ENCODE data around the gene TMEM87A.

Gene TMEM87A

DNA sequence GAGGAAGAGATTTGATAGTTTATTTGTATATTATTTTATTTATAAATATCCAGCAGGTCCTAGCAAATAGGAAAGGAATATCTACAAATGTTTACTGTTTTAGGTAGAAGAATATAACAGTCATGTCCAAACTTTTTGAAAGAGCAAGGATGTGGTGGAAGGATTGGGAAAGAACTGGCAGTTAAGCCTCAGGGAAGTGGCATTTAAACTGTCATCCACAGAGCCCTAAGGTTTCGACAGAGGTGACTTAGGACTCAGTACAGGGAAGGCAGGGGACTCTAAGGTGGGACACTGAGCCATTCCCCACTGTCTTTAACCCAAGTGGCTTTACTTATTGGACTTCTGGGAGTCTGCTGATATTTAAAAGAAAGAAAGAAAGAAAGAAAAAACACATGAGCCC lies 11.8 kb upstream of the TMEM87A start:
- H3K27me3 ChIP-seq (ENCODE audit: insufficient read depth, low read length) = no peaks in the 10 kb centered on the region
- H3K4me3 ChIP-seq (ENCODE audit: low read length) = no peak overlapping the region
- H3K27ac ChIP-seq (ENCODE audit: low read length) = no peak overlapping the region
- H3K36me3 ChIP-seq (ENCODE audit: insufficient read depth, low read depth, low read length) = no peaks in the 10 kb centered on the region
- H3K9me3 ChIP-seq (ENCODE audit: insufficient read depth, low read depth, low read length) = no peaks in the 10 kb centered on the region
- no peak overlapping the region for H3K9ac ChIP-seq (ENCODE audit: low read depth, low read length)
- no peaks in the 10 kb centered on the region for H3K4me1 ChIP-seq (ENCODE audit: insufficient read depth, low read length)

DNA sequence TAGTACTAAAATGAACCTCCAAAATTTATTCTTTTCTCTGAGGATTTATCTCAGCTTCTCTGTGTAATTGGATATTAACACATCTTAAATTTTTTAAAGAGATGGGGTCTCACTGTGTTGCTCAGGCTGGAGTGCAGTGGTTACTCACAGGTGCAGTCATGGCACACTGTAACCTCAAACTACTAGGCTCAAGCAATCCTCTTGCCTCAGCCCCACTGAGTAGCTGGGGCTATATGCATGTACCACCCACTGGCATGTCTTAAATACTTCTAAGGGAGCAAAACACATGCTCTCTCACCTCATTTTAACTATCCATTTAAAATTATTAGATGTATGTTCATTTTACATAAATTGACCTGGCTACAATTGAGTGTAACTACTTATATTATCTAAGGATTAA lies 11.3 kb upstream of the TMEM87A start:
- no peaks in the 10 kb centered on the region for H3K4me1 ChIP-seq (ENCODE audit: insufficient read depth, low read length)
- H3K27ac ChIP-seq (ENCODE audit: low read length) = no peak overlapping the region
- H3K4me3 ChIP-seq (ENCODE audit: low read length) = no peak overlapping the region
- no peaks in the 10 kb centered on the region for H3K9me3 ChIP-seq (ENCODE audit: insufficient read depth, low read depth, low read length)
- no peak overlapping the region for H3K9ac ChIP-seq (ENCODE audit: low read depth, low read length)
- no peaks in the 10 kb centered on the region for H3K27me3 ChIP-seq (ENCODE audit: insufficient read depth, low read length)
- H3K36me3 ChIP-seq (ENCODE audit: insufficient read depth, low read depth, low read length) = no peaks in the 10 kb centered on the region

DNA sequence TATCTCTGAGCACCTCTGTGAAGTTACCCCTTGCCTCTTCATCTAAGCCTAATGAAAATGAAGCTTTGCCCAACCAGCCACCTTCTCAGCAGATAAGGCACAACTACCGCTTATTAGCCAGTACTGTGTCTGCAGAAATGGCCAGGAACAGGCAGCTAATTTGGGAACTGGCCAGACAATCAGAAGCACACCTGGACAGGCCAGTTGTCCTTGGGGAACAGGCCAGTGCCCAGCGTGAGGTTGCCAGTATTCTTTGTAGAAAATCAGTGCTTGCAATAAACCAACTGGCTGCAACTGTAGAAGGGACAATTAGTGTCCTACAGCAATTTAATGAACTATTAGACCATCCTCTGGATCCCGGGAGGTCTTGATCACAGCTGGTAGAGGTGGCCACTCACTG lies 10.4 kb upstream of the TMEM87A start:
- no peaks in the 10 kb centered on the region for H3K36me3 ChIP-seq (ENCODE audit: insufficient read depth, low read depth, low read length)
- H3K4me3 ChIP-seq (ENCODE audit: low read length) = no peak overlapping the region
- no peaks in the 10 kb centered on the region for H3K4me1 ChIP-seq (ENCODE audit: insufficient read depth, low read length)
- H3K9me3 ChIP-seq (ENCODE audit: insufficient read depth, low read depth, low read length) = no peaks in the 10 kb centered on the region
- no peak overlapping the region for H3K9ac ChIP-seq (ENCODE audit: low read depth, low read length)
- no peaks in the 10 kb centered on the region for H3K27me3 ChIP-seq (ENCODE audit: insufficient read depth, low read length)
- no peak overlapping the region for H3K27ac ChIP-seq (ENCODE audit: low read length)

DNA sequence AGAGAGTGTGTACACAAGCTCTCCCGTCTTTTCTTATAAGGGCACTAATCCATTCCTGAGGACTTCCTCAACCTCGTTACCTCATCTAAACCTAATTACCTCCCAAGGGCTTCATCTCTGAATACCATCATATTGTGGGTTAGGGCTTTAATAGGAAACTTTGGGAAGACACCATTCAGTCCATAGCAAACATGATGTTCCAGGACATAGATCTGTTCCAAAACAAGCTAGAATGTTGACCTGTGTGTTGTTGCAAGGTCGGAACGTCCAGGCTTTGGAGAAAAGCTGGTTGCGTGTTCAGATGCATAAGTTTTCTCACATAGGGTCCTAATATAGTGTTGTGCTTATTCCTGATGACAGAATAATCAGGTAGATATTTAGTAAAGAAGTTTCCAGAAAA lies 9.7 kb upstream of the TMEM87A start:
- H3K4me1 ChIP-seq (ENCODE audit: insufficient read depth, low read length) = no peaks in the 10 kb centered on the region
- H3K9me3 ChIP-seq (ENCODE audit: insufficient read depth, low read depth, low read length) = no peaks in the 10 kb centered on the region
- H3K9ac ChIP-seq (ENCODE audit: low read depth, low read length) = no peak overlapping the region
- no peak overlapping the region for H3K4me3 ChIP-seq (ENCODE audit: low read length)
- no peaks in the 10 kb centered on the region for H3K36me3 ChIP-seq (ENCODE audit: insufficient read depth, low read depth, low read length)
- H3K27me3 ChIP-seq (ENCODE audit: insufficient read depth, low read length) = no peaks in the 10 kb centered on the region
- no peak overlapping the region for H3K27ac ChIP-seq (ENCODE audit: low read length)

DNA sequence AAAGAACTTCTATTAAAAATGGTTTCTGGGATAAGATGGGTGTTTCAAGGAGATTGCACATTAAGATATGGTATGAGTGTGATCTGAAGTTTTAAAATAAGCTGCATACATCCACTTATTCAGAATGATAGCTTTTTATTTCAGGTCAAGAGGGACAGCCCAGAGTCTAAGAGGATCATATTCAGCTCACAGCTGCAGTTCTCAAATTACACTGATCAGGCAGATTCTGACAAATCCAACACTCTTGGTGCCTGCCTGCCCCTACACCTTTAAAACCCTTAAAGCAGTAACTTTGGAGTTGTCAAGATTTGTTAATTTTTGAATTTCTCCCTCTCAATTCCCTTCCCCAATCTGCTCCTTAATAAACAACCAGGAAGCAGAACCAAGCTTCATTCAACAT lies 9.1 kb upstream of the TMEM87A start:
- H3K27me3 ChIP-seq (ENCODE audit: insufficient read depth, low read length) = no peaks in the 10 kb centered on the region
- H3K36me3 ChIP-seq (ENCODE audit: insufficient read depth, low read depth, low read length) = no peaks in the 10 kb centered on the region

DNA sequence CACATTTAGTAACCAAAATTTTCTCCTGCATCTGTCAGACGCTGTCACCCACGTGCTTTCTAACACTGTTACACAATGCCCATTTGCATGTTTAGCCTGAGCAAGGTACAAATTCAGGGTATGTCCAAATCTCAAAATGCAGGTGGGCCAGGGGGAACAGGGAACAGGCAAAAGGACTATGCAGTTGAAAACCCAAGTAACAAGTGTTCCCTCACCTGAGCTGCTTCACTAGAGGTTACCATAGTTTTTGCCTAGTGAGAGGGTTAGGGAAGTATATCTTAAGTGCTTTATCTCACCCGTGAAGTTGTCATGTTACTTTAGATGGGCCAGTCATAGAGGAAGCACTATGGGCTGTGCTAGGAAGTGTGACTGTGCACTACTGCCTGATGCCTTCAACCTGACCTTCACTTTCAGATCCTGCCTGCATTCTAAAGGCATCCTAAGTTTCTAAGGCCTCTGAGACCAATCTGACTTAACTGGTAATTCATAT lies 6.0 kb upstream of the TMEM87A start:
- Histone ChIP-seq H3K27ac (ENCODE audit: low read length) (no peak overlapping the region), H3K27me3 (ENCODE audit: insufficient read depth, low read length) (no peaks in the 10 kb centered on the region), H3K4me1 (ENCODE audit: insufficient read depth, low read length) (peaks cover 10% of the 10 kb centered on the region), H3K9ac (ENCODE audit: low read depth, low read length) (no peak overlapping the region), H3K4me3 (ENCODE audit: low read length) (no peak overlapping the region), H3K36me3 (ENCODE audit: insufficient read depth, low read depth, low read length) (no peaks in the 10 kb centered on the region), H3K9me3 (ENCODE audit: insufficient read depth, low read depth, low read length) (no peaks in the 10 kb centered on the region)

More for the DNA sequence above, 9.1 kb upstream of the TMEM87A start:
- Histone ChIP-seq H3K4me3 (ENCODE audit: low read length) (no peak overlapping the region), H3K9ac (ENCODE audit: low read depth, low read length) (no peak overlapping the region), H3K9me3 (ENCODE audit: insufficient read depth, low read depth, low read length) (no peaks in the 10 kb centered on the region), H3K27ac (ENCODE audit: low read length) (no peak overlapping the region), H3K4me1 (ENCODE audit: insufficient read depth, low read length) (no peaks in the 10 kb centered on the region)

DNA sequence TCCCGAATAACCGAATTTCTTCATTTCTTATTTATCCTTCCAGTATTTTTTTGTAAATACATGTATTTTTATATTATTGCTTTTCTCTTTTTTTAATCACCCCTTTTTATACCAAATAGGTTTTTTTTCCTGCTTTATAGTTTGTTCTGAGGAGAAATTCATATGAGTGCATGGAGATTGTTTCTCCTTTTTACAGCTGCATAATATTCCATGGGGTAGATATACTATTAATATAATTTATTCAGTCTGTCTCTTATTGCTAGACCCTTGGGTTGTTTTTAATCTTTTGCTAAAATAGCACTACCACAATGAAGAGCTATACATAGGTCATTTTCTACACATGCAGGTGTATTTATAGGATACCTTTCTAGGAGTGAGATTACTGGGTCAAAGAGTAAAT lies 3.5 kb upstream of the TMEM87A start:
- Histone ChIP-seq H3K27ac (ENCODE audit: low read length) (no peak overlapping the region), H3K27me3 (ENCODE audit: insufficient read depth, low read length) (no peaks in the 10 kb centered on the region), H3K4me3 (ENCODE audit: low read length) (no peak overlapping the region), H3K4me1 (ENCODE audit: insufficient read depth, low read length) (peaks cover 10% of the 10 kb centered on the region), H3K36me3 (ENCODE audit: insufficient read depth, low read depth, low read length) (no peaks in the 10 kb centered on the region), H3K9me3 (ENCODE audit: insufficient read depth, low read depth, low read length) (no peaks in the 10 kb centered on the region), H3K9ac (ENCODE audit: low read depth, low read length) (no peak overlapping the region)

DNA sequence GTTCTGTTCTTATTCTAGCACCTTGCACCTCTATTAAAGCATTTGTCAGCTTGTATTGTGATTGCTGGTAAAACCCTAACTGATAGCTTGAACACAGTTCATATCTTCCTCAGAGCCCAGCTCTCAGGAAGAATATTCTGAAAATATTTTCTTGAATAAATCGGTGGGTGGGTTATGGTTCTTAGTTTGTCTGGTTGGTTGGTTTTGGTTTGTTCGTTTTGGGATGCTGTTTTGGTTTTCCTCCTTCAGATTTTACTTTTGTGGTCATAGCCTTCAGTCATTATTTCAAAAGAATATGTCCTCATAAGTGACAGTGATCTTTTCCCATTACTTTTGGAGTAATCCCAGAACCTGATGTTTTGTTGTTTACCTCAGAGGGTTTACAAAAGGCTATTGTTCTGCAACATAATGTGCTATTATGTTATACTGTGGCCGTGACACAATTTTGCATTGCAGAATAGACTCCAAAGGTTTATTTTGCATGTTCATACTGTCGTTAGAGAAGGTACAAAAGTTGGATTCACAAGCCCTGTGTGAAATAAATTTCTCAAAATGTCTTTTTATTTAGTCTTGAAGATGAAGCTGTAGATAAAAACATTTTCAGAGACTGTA lies 2.7 kb upstream of the TMEM87A start:
- Histone ChIP-seq H3K9me3 (ENCODE audit: insufficient read depth, low read depth, low read length) (no peaks in the 10 kb centered on the region), H3K9ac (ENCODE audit: low read depth, low read length) (peak overlapping the region; percentile 48; the same call in 1 of the 2 replicates), H3K27me3 (ENCODE audit: insufficient read depth, low read length) (no peaks in the 10 kb centered on the region), H3K4me1 (ENCODE audit: insufficient read depth, low read length) (peaks cover 10% of the 10 kb centered on the region), H3K27ac (ENCODE audit: low read length) (no peak overlapping the region), H3K36me3 (ENCODE audit: insufficient read depth, low read depth, low read length) (peaks cover 5% of the 10 kb centered on the region; the same call in 1 of the 2 replicates), H3K4me3 (ENCODE audit: low read length) (peak overlapping the region; percentile 39; the same call in 1 of the 2 replicates)

DNA sequence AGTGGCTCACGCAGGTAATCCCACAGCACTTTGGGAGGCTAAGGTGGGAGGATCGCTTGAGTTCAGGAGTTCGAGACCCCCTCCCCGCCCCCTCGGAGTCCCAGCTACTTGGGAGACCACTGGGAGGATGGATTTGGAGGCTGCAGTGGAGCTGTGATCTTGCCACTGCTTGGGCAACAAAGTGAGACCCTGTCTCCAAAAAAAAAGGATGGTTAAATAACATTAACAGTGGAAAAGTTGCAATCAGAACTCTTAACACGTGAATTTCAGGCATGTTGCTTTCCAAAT lies 1.4 kb upstream of the TMEM87A start:
- Histone ChIP-seq H3K4me3 (ENCODE audit: low read length) (peak overlapping the region; percentile 92), H3K4me1 (ENCODE audit: insufficient read depth, low read length) (peaks cover 10% of the 10 kb centered on the region), H3K36me3 (ENCODE audit: insufficient read depth, low read depth, low read length) (peaks cover 5% of the 10 kb centered on the region; the same call in 1 of the 2 replicates), H3K9me3 (ENCODE audit: insufficient read depth, low read depth, low read length) (no peaks in the 10 kb centered on the region), H3K9ac (ENCODE audit: low read depth, low read length) (peak overlapping the region; percentile 93; the same call in 1 of the 2 replicates), H3K27me3 (ENCODE audit: insufficient read depth, low read length) (no peaks in the 10 kb centered on the region), H3K27ac (ENCODE audit: low read length) (peak overlapping the region; percentile 60)

DNA sequence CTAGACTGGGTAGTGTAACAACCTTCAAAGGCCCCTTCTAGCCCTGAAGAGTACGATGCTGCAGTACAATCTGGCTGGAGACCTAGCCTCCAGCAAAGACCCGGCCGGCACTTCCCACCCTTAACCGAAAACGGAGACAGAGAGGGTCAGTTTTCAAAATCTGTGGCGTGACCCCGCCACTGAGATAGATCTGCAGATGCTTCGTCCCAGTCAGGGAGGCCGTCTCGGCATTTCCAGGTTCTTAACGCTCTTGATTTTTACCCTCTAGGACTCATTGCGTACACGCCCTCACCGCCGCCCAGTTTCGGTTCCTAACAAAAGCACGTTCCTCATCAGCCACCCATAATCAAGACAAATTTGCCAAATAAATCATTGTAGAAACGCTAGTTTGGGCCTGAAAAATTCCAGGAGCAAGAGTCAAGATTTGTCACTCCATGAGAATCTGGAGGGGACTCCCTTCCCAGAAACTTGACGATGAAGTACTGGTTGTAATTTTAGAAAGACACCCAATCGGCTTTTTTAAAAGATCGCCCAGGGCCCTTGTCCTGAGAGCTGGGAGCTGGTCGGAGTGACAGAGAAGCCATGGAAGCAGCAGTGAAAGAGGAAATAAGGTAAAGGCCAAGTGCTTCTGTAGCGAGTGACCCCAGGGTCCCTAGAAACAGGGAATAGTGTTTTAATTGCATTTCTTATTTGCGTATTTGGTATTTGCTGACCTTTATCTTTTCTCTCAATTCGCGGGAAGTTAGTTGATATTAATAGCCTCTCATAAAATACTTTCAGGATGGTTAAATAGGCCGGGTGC lies 868 bp upstream of the TMEM87A start:
- peak overlapping the region; percentile 93 for H3K9ac ChIP-seq (ENCODE audit: low read depth, low read length)
- no peaks in the 10 kb centered on the region for H3K9me3 ChIP-seq (ENCODE audit: insufficient read depth, low read depth, low read length)
- no peaks in the 10 kb centered on the region for H3K27me3 ChIP-seq (ENCODE audit: insufficient read depth, low read length)
- H3K27ac ChIP-seq (ENCODE audit: low read length) = peak overlapping the region; percentile 60
- peaks cover 10% of the 10 kb centered on the region for H3K4me1 ChIP-seq (ENCODE audit: insufficient read depth, low read length)
- H3K36me3 ChIP-seq (ENCODE audit: insufficient read depth, low read depth, low read length) = peaks cover 5% of the 10 kb centered on the region; the same call in 1 of the 2 replicates
- H3K4me3 ChIP-seq (ENCODE audit: low read length) = peak overlapping the region; percentile 92

DNA sequence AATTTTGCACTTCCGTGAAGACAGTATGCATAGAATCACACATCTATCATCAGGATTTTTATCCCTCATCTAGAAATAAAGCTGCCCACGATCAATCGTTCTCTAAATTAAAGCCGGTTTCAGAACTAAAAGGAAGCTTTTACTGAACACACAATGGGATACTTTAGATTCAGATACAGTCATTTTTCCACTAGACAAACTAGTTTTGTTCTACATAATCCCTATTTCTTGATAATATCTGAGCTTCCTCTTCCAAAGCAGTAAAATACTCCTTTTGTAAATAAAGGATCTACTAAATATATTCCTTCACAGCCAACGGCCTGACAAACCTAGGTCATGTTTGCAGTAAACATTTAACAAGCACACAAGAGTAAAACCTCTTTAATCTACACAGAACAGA lies 2.2 kb downstream of the TMEM87A start:
- Histone ChIP-seq H3K9ac (ENCODE audit: low read depth, low read length) (no peak overlapping the region), H3K27ac (ENCODE audit: low read length) (no peak overlapping the region), H3K9me3 (ENCODE audit: insufficient read depth, low read depth, low read length) (no peaks in the 10 kb centered on the region), H3K4me3 (ENCODE audit: low read length) (no peak overlapping the region), H3K27me3 (ENCODE audit: insufficient read depth, low read length) (no peaks in the 10 kb centered on the region), H3K4me1 (ENCODE audit: insufficient read depth, low read length) (peaks cover 8% of the 10 kb centered on the region), H3K36me3 (ENCODE audit: insufficient read depth, low read depth, low read length) (peaks cover 28% of the 10 kb centered on the region)

DNA sequence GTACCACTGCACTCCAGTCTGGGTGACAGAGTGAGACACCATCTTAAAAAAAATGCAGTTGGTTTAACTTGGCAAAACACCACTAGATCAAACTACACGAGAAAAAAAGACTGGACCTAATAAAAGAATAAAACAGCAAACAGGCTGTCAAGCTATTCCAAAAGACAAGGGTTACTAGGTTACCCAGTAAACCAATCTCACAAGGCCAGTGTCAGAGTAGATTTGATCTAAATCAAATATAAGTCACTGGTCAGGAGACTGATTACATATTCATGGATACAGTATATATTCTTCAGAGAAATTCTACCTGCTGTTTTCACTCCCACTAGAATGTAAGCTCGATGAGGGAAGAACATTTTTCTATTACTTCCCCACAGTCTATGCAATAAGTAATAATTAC lies 2.7 kb downstream of the TMEM87A start:
- no peak overlapping the region for H3K4me3 ChIP-seq (ENCODE audit: low read length)

More for the DNA sequence above, 2.7 kb downstream of the TMEM87A start:
- no peak overlapping the region for H3K9ac ChIP-seq (ENCODE audit: low read depth, low read length)
- H3K27me3 ChIP-seq (ENCODE audit: insufficient read depth, low read length) = no peaks in the 10 kb centered on the region
- peaks cover 3% of the 10 kb centered on the region; the same call in 1 of the 2 replicates for H3K4me1 ChIP-seq (ENCODE audit: insufficient read depth, low read length)
- H3K9me3 ChIP-seq (ENCODE audit: insufficient read depth, low read depth, low read length) = no peaks in the 10 kb centered on the region
- H3K36me3 ChIP-seq (ENCODE audit: insufficient read depth, low read depth, low read length) = peaks cover 32% of the 10 kb centered on the region
- H3K27ac ChIP-seq (ENCODE audit: low read length) = no peak overlapping the region
